Hepatic stellate cell (primary cell): Measurements from ENCODE around the gene DIP2C.
"Not testable (repeated sequence)": the region's sequence is repeated elsewhere in the genome, so short reads cannot be mapped to it uniquely, and the experiment has no call there.

ENCODE experiments used
- DNase-seq: peaks from one replicate; pipeline ENCODE4 v3.0.0; 2011; ENCODE audit warnings: low spot score

Gene DIP2C

DNA sequence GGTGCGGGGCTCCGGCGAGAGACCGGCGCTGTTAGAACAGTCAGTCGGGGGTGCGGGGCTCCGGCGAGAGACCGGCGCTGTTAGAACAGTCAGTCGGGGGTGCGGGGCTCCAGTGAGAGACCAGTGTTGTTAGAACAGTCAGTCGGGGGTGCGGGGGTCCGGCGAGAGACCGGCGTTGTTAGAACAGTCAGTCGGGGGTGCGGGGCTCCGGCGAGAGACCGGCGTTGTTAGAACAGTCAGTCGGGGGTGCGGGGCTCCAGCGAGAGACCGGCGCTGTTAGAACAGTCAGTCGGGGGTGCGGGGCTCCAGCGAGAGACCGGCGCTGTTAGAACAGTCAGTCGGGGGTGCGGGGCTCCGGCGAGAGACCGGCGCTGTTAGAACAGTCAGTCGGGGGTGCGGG lies 366.4 kb downstream of the DIP2C start:
- DNase-seq = not testable (repeated sequence)

DNA sequence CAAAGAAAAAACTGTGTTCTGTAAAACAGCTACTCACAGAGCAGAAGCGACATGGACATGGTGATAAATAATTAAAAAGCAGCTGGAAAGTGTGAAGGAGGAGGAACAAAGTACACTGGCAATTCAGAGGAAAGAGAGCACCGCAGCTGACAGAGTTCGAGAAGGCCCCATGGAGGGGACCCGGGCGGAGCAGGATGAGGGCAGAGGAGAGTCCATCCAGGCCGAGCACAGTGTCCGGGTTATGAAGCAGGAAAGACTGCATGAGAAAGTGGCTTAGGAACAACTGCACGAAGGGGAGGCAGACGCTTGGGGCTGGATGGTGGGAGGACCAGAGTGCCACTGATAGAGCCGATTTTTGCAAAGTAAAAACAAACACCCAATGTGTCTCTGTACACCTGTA lies 368.7 kb downstream of the DIP2C start:
- no peak for DNase-seq

DNA sequence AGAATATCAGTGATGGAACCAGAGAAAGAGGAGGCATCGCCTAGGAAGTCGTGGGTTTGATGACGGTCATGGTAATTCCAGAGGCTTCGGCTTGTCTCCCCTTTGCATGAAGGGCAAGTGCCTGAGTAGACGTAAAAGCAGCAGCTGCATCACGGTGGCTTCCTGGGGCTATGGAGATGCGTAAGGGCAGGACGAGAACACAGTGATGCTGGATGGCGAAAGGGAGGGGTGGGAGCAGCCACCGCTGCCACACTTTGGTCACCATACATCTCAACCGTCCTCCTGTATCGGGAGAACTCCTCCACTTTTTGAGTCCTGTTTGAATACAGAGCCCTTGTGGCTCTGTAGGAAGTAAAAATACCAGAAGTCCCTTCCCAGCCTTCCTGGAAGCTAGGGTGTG lies 371.5 kb downstream of the DIP2C start:
- DNase-seq = no peak

DNA sequence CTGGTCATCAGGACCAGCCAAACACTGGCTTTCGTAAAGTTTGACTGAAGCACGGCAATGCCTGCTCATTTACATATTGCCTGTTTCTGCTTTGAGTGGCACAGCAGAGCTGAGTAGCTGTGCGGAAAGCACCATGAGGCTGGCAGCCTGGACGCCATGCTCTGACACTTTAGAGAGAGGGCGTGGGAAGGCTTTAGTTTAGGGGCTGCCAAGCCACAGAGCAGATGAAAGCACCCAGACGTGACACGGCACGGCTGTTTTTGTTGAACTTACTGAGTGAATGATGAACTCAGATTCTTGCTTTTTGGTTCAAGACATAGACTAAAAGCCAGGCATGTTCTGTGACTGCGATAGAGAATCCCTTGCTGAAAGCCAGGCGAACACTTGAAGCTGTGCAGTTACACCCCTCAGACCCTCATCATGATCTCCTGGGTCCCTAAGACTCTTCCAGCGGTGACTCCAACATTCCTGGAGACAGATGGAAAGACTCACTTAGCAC lies 372.1 kb downstream of the DIP2C start:
- no peak for DNase-seq

DNA sequence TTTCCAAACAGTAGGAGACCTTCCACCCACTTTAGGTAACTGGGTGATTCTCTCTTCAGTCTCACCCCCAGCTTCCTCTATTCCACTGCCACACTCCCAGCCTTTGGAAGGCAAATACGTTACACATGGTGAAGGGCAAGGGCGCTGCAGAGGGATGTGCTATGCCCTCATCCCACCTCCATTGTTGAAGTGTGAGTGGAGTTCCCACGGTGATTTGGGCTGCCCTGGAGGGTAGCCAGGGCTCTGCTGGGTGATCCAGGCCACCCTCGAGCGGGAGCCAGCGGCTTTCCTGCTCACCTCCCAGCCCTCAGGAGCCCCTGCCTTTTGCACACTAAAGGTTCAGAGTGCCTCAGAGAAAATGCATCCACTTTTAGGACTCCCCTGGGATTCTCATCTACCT lies 373.1 kb downstream of the DIP2C start:
- DNase-seq = no peak

DNA sequence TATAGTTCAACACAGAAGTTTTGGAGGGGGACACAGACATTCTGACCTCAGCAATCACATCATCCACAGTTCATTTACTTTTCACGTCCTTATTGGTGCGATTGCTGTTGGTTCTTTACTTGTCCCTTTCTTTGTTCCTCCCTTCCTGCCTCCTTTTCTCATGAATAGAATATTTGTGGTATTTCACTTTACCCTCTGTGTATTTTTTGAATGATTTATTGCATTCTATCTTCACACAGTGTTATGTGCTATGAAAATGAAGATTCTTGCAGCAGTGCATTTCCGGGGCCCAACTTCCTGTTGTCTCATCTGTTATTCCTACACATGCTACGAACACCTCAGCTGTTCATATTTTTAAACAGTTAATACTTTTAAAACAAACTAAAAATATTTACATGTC lies 374.6 kb downstream of the DIP2C start:
- no peak for DNase-seq

DNA sequence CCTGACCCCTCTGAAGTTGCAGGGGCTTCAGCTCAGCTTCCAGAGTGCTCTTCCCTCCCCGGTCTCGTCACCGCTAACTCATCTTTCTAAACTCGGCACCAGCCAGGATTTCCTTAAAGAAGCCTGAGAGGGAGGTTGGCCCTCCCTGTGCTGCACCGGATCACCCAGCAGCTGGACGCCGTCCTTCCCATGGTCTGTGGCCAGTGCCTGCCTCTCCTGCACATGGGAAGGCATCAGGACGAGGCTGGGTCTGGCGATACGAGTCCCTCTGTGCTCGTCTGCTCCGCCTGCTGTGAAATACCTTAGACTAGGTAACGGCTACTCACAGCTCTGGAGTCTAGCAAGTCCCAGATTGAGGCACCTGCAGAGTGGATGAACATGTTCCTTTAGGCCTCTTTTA lies 375.1 kb downstream of the DIP2C start:
- DNase-seq = no peak

DNA sequence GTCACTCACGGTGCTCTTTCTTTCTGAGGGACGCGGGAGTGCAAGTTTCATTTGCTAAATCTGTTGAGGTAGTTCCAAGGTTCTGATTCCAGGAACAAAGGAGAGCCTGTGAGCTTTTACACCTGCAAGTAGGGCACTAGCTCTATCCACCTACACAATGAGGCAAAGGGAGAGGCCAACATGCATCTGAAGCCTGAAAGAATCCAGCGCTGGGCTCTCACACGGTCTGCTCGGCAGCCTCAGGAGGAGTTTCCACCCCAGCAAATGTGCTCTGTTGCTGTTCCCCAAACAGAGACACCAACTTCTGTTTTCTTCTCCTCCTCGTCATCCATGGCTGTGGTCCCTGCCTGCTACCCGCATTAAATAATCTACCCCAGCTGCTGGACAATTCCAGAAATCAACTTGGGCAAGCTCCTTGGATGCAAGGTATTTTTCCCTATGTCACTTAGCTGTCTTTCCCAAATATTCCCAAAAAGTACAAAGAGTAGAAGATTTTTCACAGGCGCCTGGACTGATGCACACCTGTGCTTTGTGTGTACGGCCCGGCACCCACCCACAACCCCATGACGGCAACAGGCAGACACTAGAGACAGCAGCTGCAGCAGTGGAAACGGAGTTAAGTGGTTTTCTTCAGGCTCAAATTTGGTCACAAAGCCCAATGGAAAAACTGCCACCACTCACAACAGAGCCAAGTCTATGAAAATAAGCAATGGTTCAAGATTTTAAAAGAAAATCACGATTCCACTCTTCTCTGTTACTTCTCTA lies 377.4 kb downstream of the DIP2C start:
- no peak for DNase-seq

DNA sequence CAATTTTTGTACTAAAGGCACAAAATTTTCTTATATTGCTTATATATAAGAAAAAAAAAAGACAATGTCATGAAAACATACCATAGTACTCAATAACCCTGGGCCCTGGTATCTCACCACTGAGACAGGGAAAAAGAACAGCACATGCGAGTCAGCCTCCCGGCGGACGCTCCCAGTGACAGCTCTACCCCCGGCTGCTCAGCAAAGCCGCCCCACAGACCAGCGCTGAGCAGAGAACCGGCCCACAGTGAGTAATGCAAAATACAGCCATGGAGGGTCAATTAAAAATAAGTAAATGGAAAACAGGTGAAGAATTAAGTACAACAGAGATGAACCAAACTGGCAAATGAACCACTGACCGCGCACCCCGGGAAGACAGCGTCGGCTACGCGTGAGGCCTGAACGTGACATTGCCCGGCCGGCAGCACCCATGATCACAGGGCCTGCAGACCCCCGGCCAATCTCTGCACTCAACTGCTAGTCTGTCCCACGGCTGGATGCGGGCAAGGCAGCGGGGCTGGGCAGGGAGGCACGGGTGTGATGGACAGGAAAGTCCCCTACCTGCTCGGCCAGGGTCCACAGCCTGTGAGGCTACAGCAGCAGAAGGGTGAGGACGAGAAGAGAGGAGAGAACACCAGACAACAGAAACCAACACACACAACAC lies 378.4 kb downstream of the DIP2C start:
- DNase-seq = no peak

DNA sequence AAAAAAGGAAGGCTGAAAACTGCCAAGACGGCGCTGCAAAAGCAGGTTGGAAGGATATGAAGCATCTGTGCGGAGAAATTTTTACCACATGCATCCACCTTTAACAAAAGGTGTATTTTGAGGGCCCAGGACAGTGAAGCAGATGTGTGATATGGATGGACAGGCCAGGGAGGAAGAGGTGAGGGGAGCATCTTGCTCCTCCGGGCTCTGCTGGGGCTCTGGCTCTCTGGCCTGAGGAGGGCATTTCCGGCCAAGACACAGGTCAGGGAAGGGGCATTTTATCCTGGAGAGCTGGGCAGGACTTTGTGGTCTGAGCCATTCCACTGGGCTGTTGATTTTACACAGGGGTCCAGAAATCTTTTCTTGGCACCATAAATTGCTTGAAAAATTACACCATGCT lies 379.1 kb downstream of the DIP2C start:
- DNase-seq = no peak

DNA sequence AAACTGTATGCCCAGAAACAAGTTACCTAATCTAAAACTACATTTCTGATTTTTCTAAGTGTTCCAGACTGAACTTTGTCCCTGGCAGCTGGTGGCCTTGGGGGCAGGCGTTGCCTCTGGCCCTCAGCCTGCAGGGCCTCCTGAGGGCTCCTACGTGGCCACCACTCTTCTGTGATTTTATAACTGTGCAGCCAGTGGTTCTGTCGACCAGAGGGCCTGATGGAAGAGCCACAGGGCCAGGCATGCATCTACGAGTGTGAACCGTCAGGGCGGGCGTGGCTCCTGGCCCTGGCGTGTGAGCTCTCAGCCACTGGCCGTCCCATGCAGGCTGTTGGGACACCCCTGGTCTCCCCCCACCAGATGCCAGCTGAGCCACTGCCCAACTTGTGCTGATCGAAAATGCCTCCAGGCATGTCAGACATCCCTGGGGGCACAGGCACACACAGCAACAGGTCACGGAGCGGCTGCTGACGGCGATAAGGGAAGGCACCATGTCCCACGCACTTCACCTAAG lies 380.8 kb downstream of the DIP2C start:
- DNase-seq = no peak

DNA sequence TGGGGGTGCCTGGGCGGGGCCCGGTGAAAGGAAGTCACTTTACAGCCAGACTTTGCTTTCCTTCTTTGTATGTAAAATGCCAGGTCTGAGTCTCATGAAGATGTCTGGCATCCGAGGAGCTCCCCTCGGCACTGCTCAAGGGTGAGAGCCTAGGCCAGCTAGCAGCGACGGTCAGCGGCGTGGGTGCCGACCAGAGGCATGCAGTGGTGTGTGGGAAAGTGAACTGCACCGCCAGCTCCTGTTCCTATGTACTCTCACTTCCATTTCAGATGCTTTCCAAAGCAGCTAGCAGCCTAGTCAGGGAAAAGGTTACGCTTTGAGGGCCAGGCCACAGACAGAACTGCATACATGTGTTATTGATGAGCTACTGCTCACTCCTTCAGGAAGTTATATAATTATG lies 381.4 kb downstream of the DIP2C start:
- no peak for DNase-seq

DNA sequence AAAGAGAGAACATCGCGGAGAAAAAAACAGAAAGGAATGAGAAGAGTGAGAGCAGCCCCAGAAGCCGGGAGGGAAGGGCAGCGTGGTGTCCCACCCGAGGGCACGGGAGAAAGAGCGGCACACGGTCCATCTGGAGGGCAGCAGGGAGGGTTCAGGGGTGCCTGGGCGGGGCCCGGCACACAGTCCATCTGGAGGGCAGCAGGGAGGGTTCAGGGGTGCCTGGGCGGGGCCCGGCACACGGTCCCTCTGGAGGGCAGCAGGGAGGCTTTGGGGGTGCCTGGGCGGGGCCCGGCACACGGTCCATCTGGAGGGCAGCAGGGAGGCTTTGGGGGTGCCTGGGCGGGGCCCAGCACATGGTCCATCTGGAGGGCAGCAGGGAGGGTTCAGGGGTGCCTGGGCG lies 381.8 kb downstream of the DIP2C start:
- no peak for DNase-seq

DNA sequence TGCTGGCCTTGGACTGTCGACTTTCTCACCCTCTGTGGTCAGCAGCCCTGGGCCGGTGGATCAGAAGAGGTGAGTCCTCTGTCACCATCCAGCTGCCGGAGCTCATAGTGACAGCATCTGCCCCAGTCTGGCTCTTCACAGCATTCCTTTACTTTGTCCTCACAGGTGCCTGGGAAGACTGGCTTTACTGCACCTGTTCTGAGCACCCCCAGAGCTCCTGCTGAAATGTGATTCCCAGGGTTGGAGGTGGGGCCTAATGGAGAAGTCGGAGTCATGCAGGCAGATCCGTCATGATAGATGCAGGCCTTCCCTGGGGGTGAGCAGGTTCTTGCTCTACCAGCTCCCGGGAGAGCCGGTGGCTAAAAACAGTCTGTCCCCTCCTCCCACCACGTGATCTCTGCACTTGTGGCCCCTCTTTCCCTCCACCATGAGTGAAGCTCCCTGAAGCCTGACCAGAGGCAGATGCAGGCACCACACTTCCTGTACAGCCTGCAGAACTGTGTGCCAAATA lies 382.7 kb downstream of the DIP2C start:
- no peak for DNase-seq

DNA sequence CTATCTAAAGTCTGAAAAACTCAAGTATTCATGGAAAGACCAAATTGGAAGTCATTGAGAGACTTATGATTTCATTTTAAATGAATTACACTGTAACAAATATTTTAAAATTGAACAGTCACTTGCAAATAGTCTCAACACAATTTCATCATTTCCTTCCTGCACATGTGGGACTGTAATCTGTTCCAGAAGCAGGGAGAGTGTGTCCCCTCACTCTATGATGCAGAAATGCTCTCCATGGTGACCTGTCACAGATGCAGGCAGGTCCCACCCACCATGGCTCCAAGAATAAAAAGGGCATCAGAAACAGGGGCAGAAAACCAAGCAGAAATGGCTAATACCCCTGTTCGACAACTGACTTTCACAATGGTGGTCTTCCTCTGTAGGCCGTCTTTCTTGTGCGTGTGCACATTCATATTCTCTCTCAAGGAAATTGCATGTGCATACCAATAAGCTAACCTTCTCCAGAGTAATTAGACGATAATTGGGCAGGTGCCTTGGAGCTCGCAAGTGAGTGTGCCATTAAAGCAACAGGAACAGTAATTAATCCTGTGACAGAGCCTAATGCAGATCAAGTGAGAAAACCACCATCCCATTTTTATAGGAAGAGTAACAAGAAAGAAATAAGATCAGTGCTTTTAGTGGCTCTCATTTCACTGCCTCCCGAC lies 383.3 kb downstream of the DIP2C start:
- DNase-seq = no peak

DNA sequence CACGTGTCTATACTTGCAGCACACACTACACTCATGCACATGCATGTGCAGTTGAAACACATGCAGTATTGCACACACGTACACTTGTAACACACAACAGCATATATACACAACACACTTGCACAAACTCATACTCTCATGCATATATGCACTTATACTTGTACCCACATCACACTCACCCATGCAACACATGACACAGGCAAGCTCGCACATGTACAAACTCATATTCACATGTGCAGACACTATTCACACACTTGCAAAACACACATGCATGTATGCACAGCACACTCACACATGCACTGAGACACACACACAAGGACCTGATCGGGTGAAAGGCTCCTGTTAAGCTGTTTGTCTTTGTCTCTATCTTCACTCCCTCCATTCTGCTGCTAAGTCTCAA lies 384.4 kb downstream of the DIP2C start:
- no peak for DNase-seq

DNA sequence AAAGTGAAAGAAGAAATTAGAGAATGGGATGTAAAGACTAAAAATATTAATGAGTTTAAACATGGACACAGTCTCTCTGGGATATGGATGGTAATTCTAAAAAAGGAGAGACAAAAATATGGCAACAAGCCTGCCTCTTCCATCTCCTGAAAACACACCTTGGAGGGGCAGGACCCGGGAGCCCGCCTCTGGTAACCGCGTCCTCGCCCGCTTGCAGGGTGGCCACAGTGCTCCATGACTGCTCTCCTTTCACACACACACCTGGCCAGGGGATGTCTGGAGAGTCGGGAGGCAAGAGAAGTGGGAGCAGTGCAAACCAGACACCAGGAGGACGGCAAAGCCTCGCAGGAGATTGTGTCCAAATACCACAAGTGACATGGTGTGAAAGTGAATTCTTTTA lies 387.9 kb downstream of the DIP2C start:
- DNase-seq = no peak

DNA sequence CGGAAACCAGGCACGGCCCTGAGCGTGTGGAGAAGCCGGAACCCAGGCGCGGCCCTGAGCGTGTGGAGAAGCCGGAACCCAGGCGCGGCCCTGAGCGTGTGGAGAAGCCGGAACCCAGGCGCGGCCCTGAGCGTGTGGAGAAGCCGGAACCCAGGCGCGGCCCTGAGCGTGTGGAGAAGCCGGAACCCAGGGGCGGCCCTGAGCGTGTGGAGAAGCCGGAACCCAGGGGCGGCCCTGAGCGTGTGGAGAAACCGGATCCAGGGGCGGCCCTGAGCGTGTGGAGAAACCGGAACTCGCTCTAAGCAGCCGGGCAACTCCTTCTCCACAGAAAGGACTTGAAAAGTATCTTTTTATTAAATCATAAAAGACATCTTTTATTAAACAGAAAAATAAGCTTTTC lies 388.9 kb downstream of the DIP2C start:
- not testable (repeated sequence) for DNase-seq

DNA sequence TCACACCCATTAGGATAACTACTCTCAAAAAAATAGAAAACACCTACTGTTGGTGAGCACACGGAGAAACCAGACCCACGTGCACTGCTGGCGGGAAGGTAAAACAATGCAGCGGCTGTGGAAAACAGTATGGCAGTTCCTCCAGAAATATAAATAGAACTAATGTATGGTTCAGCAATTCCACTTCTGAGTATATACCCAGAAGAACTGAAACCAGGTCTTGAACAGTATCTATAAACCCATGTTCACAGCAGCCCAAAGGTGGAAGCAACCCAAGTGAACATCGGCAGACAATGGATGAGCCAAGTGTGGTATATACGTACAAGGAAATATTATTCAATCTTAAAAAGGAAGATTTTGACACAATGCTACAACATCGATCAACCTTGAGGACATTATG lies 389.5 kb downstream of the DIP2C start:
- no peak for DNase-seq

DNA sequence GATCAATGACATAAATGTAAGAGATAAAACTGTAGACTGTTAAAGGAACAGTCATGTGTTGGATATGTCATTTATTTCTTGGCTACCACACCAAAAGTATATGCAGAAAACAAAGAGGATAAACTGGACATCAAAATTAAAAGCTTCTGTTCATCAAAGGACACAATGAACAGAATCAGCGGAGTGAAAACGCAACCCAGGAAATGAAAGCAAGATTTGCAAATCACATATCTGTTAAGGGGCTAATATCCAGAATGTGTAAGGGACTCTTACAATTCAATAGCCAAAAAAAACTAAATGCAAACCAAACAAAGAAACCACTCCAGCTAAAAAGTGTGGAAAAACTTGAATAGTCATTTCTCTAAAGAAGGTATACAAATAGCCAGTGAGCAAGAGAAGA lies 390.0 kb downstream of the DIP2C start:
- no peak for DNase-seq

DNA sequence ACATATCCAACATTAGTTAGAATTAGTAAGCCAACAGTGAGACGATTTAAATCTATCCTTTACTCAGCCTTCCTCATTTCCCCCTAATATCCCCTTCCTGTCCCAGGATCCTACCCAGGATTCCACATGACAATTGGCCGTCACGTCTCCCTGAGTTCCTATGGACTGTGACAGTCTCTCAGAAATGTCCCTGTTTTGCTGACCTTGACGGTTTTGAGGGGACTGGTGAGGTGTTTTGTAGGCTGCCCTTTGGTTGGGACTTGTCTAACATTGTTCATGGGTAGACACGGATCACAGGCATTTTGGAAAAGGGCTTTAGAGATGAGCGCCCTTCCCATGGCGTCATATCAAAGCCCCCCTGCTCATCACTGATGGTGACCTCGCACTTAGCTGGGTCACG lies 391.4 kb downstream of the DIP2C start:
- no peak for DNase-seq

DNA sequence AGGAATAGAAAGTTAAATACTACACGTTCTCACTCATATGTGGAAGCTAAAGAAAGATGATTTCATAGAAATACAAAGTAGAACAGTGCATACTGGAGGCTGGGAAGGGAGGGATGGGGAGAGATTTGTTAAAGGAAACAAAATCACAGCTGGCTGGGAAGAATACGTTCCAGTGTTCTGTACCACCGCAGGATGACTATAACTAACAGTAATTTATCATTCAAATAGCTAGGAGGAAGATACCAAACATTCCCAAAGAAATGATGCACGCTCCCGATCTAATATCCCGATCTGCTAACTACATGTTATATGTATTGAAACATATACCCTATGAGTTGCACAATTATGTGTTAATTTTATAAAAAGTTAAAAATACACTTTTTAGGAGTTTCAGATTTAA lies 391.9 kb downstream of the DIP2C start:
- DNase-seq = peak; percentile 70

DNA sequence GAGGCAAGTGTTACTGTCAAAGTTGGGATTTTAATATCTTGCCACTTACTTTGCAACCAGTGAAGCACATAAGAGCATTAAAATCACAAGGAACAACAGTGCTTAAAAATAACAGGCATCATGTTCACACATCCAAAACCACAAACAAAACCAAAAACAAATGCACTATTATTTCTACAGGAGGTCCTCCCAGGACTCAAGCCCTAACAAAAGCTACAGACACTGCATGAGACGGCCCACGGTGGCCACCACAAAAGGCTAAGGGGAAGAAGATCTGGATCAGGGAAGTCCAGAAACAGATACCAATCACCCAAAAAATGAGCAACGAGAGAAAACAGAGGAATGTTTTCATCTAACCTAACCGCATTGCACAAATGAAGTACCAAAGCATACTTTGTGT lies 395.8 kb downstream of the DIP2C start:
- no peak for DNase-seq
